KMS-11 (cell line): ENCODE data around the gene PTPRA.
"Not testable (repeated sequence)": the region's sequence is repeated elsewhere in the genome, so short reads cannot be mapped to it uniquely, and the experiment has no call there.

ENCODE experiments used
- H2AFZ ChIP-seq: fragments of 200-600 bp; sonication (generic); 2 replicates; pipeline ENCODE4 v1.6.1; 2016; ENCODE audit warnings: antibody characterized with exemption, mixed run types, low read depth
- H3K27ac ChIP-seq: fragments of 200-600 bp; sonication (generic); 2 replicates; pipeline ENCODE4 v1.6.1; 2016; ENCODE audit warnings: mild to moderate bottlenecking, mixed run types
- H3K27me3 ChIP-seq: fragments of 200-600 bp; sonication (generic); 2 replicates; pipeline ENCODE4 v1.6.1; 2017; ENCODE audit warnings: mild to moderate bottlenecking, low read depth, mixed run types, moderate library complexity; ENCODE audit not compliant: insufficient read depth
- H3K36me3 ChIP-seq: fragments of 200-600 bp; sonication (generic); 2 replicates; pipeline ENCODE4 v1.6.1; 2017; ENCODE audit warnings: mild to moderate bottlenecking, mixed run types; ENCODE audit not compliant: insufficient read depth
- H3K4me1 ChIP-seq: fragments of 200-600 bp; sonication (generic); 2 replicates; pipeline ENCODE4 v1.6.1; 2016; ENCODE audit warnings: mild to moderate bottlenecking, low read depth, mixed run types; ENCODE audit not compliant: poor library complexity, severe bottlenecking
- H3K4me2 ChIP-seq: fragments of 200-600 bp; sonication (generic); 2 replicates; pipeline ENCODE4 v1.7.0; 2016; ENCODE audit warnings: mild to moderate bottlenecking, mixed run types
- H3K4me3 ChIP-seq: fragments of 200-600 bp; sonication (generic); IDR thresholded peaks from 2 replicates; pipeline ENCODE4 v1.6.1; 2017; ENCODE audit warnings: low read depth, low read length, mixed read lengths; ENCODE audit not compliant: insufficient read depth
- H3K79me2 ChIP-seq: fragments of 200-600 bp; sonication (generic); 2 replicates; pipeline ENCODE4 v1.6.1; 2016; ENCODE audit warnings: low read depth, mixed run types; ENCODE audit not compliant: insufficient read depth
- H3K9ac ChIP-seq: fragments of 200-600 bp; sonication (generic); 2 replicates; pipeline ENCODE4 v1.6.1; 2016; ENCODE audit warnings: mild to moderate bottlenecking, mixed run types
- H4K20me1 ChIP-seq: fragments of 200-600 bp; sonication (generic); 2 replicates; pipeline ENCODE4 v1.6.1; 2016; ENCODE audit warnings: mild to moderate bottlenecking, mixed run types; ENCODE audit not compliant: insufficient read depth
- CTCF ChIP-seq: fragments of 200-600 bp; sonication (generic); conservative IDR thresholded peaks from 2 replicates; pipeline ENCODE4 v1.6.1; 2017; ENCODE audit warnings: low read depth, mild to moderate bottlenecking, antibody characterized with exemption, low read length, moderate library complexity, mixed read lengths

PTPRA gene

GRCh38 chr20:3051385-3052019 is 178.2 kb downstream of the PTPRA start:
- no peaks in the 10 kb centered on the region for H3K36me3 ChIP-seq
- H2AFZ ChIP-seq: no peak overlapping the region
- H3K9ac ChIP-seq: no peak overlapping the region
- H3K4me2 ChIP-seq: peak overlapping the region; percentile 42; the same call in 1 of the 2 replicates
- H3K27me3 ChIP-seq: no peaks in the 10 kb centered on the region
- no peaks in the 10 kb centered on the region for H4K20me1 ChIP-seq
- H3K4me3 ChIP-seq: no peak overlapping the region
- no peaks in the 10 kb centered on the region for H3K79me2 ChIP-seq
- peaks cover 19% of the 10 kb centered on the region for H3K4me1 ChIP-seq
- no peak for TF ChIP-seq CTCF
- H3K27ac ChIP-seq: no peak overlapping the region

DNA sequence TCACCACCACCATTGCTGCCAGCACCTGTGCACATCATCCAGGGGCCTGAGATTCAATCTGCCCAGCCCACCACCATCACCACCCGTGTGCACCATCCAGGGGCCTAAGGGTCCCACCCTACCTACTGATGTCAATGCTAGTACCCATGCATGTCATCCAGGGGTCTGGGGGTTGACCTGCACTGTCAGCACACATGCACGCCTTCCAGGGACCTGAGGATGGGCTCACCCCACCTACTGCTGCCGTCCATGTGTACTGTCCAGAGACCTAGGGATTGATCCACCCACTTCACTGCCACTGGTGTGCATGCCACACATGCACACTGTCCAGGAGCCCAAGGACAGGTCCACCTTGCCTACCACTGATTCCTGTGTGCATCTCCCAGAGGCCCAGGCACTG is 186.2 kb downstream of the PTPRA start:
- H3K27me3 ChIP-seq: no peaks in the 10 kb centered on the region
- no peaks in the 10 kb centered on the region for H3K79me2 ChIP-seq
- H3K4me3 ChIP-seq: no peak overlapping the region
- H3K9ac ChIP-seq: no peak overlapping the region
- no peak for TF ChIP-seq CTCF
- no peaks in the 10 kb centered on the region for H4K20me1 ChIP-seq
- no peak overlapping the region for H3K27ac ChIP-seq
- H3K36me3 ChIP-seq: no peaks in the 10 kb centered on the region
- H3K4me2 ChIP-seq: no peak overlapping the region
- no peak overlapping the region for H2AFZ ChIP-seq
- no peaks in the 10 kb centered on the region for H3K4me1 ChIP-seq

- not testable (repeated sequence) for H3K27ac ChIP-seq, H3K36me3 ChIP-seq, H3K9ac ChIP-seq, H3K4me2 ChIP-seq, H4K20me1 ChIP-seq, H3K79me2 ChIP-seq, H3K4me1 ChIP-seq, H2AFZ ChIP-seq, H3K4me3 ChIP-seq, H3K27me3 ChIP-seq
Measured at GRCh38 chr20:3064119-3064518, 190.8 kb downstream of the PTPRA start.

- Histone ChIP-seq H3K27ac (no peak overlapping the region), H4K20me1 (no peaks in the 10 kb centered on the region), H2AFZ (no peak overlapping the region), H3K27me3 (no peaks in the 10 kb centered on the region), H3K4me1 (no peaks in the 10 kb centered on the region), H3K36me3 (no peaks in the 10 kb centered on the region), H3K9ac (no peak overlapping the region), H3K4me2 (no peak overlapping the region), H3K79me2 (no peaks in the 10 kb centered on the region), H3K4me3 (no peak overlapping the region)
- TF ChIP-seq CTCF: no peak
Measured at GRCh38 chr20:3067139-3068014, 194.1 kb downstream of the PTPRA start.

- H2AFZ ChIP-seq: no peak overlapping the region
- TF ChIP-seq CTCF: no peak
- H3K79me2 ChIP-seq: no peaks in the 10 kb centered on the region
- H3K27ac ChIP-seq: no peak overlapping the region
- H4K20me1 ChIP-seq: no peaks in the 10 kb centered on the region
- H3K36me3 ChIP-seq: no peaks in the 10 kb centered on the region
- H3K4me3 ChIP-seq: no peak overlapping the region
- H3K4me1 ChIP-seq: no peaks in the 10 kb centered on the region
- H3K27me3 ChIP-seq: no peaks in the 10 kb centered on the region
- H3K9ac ChIP-seq: no peak overlapping the region
- H3K4me2 ChIP-seq: no peak overlapping the region
Measured at GRCh38 chr20:3068075-3068474, 194.8 kb downstream of the PTPRA start.
